ENCODE data around the gene COBLL1.

COBLL1 gene

GRCh38 chr2:164815071-164815793 is 26.4 kb downstream of the COBLL1 start:
- H3K27ac ChIP-seq = no peak overlapping the region
- TF ChIP-seq CTCF (conservative IDR thresholded peaks at IDR 0.05) (no peak), ZFX (IDR thresholded peaks at IDR 0.05) (no peak)

GRCh38 chr2:164813535-164813934 is 28.1 kb downstream of the COBLL1 start:
- no peak overlapping the region for H3K27ac ChIP-seq
- TF ChIP-seq ZFX (IDR thresholded peaks at IDR 0.05) (no peak), CTCF (conservative IDR thresholded peaks at IDR 0.05) (peak; percentile 33)

- H3K27ac ChIP-seq = no peak overlapping the region
- TF ChIP-seq ZFX (IDR thresholded peaks at IDR 0.05) (no peak), CTCF (conservative IDR thresholded peaks at IDR 0.05) (no peak)
These were observed 29.2 kb downstream of the COBLL1 start for GRCh38 chr2:164812378-164812777.

- TF ChIP-seq ZFX (IDR thresholded peaks at IDR 0.05) = no peak
- H3K27ac ChIP-seq = no peak overlapping the region
These were observed 29.8 kb downstream of the COBLL1 start for GRCh38 chr2:164811819-164812218.

- no peak for TF ChIP-seq ZFX (IDR thresholded peaks at IDR 0.05)
- TF ChIP-seq CTCF (conservative IDR thresholded peaks at IDR 0.05) = no peak
- H3K27ac ChIP-seq = no peak overlapping the region
These were observed 30.8 kb downstream of the COBLL1 start for GRCh38 chr2:164810843-164811242.

GRCh38 chr2:164808776-164809175 is 32.8 kb downstream of the COBLL1 start:
- H3K27ac ChIP-seq = no peak overlapping the region
- TF ChIP-seq ZFX (IDR thresholded peaks at IDR 0.05) = no peak
- no peak for TF ChIP-seq CTCF (conservative IDR thresholded peaks at IDR 0.05)

- TF ChIP-seq ZFX (IDR thresholded peaks at IDR 0.05) (no peak), CTCF (conservative IDR thresholded peaks at IDR 0.05) (no peak)
- no peak overlapping the region for H3K27ac ChIP-seq
These were observed 37.7 kb downstream of the COBLL1 start for GRCh38 chr2:164803776-164804466.

Measured in C4-2B (cell line).